MCF 10A (cell line): ENCODE results near the gene MYH6. TPM values are rescaled to one million over a fixed set of nuclear protein-coding genes. Genes with fewer than 3 reads are reported as not detected.
"Not testable (repeated sequence)": the region's sequence is repeated elsewhere in the genome, so short reads cannot be mapped to it uniquely, and the experiment has no call there.

Experiments used
- BruUV-seq: library from RNA; stranded (reverse); fragments of 400-500 nt; replicated peaks from 2 replicates; lab custom pipeline; 2021; lab: Mats Ljungman, UMichigan
- CTCF ChIA-PET: fragments of 300-600 bp; sonication (Branson Sonifier 250); formaldehyde crosslinking; extraction: SDS; loops from one replicate; lab custom pipeline; 2021; ENCODE audit warnings: antibody characterized with exemption, inconsistent platforms; lab: Yijun Ruan, JAX
- POLR2A ChIA-PET: fragments of 300-600, 350-650 bp; sonication (Branson Sonifier 250); formaldehyde crosslinking; extraction: SDS; loops from one replicate; lab custom pipeline; 2020; ENCODE audit warnings: antibody characterized with exemption, inconsistent platforms; lab: Yijun Ruan, JAX
- DNase-seq: peaks from one replicate; pipeline ENCODE4 v3.0.0-alpha.2; 2018; ENCODE audit not compliant: unreplicated experiment
- H3K27ac Mint-ChIP-seq: one replicate; pipeline ENCODE4 v1.8.0; 2022; ENCODE audit warnings: mild to moderate bottlenecking, low read depth, mixed read lengths; ENCODE audit not compliant: unreplicated experiment
- H3K27me3 Mint-ChIP-seq: one replicate; pipeline ENCODE4 v1.8.0; 2022; ENCODE audit warnings: mixed read lengths; ENCODE audit not compliant: insufficient read depth, unreplicated experiment
- H3K36me3 Mint-ChIP-seq: one replicate; pipeline ENCODE4 v1.8.0; 2022; ENCODE audit warnings: mild to moderate bottlenecking, moderate library complexity, mixed read lengths; ENCODE audit not compliant: insufficient read depth, unreplicated experiment
- H3K4me1 Mint-ChIP-seq: one replicate; pipeline ENCODE4 v1.8.0; 2022; ENCODE audit warnings: mixed read lengths; ENCODE audit not compliant: insufficient read depth, unreplicated experiment
- H3K4me3 Mint-ChIP-seq: one replicate; pipeline ENCODE4 v1.8.0; 2022; ENCODE audit warnings: mild to moderate bottlenecking, moderate library complexity, mixed read lengths; ENCODE audit not compliant: unreplicated experiment
- H3K9me3 Mint-ChIP-seq: one replicate; pipeline ENCODE4 v1.8.0; 2022; ENCODE audit warnings: mixed read lengths; ENCODE audit not compliant: unreplicated experiment
- intact Hi-C: fragments of 100-400 bp; cut with micrococcal nuclease; formaldehyde crosslinking; loops from 2 replicates; pipeline ENCODE4 v1.14.1; 2022
- total RNA-seq: library from RNA; stranded (reverse); gene quantifications from 2 replicates; pipeline ENCODE4 v1.2.3, GENCODE V29; 2022
- TF ChIP-seq, protein P1 (sequence below): fragments of 200-600 bp; IDR thresholded peaks from one replicate; pipeline ENCODE4 v1.8.0; 2022; ENCODE audit warnings: antibody characterized with exemption, mild to moderate bottlenecking; ENCODE audit not compliant: unreplicated experiment

The MYH6 gene
- total RNA-seq, 1 experiment from 2014 or later, result not detected

DNA sequence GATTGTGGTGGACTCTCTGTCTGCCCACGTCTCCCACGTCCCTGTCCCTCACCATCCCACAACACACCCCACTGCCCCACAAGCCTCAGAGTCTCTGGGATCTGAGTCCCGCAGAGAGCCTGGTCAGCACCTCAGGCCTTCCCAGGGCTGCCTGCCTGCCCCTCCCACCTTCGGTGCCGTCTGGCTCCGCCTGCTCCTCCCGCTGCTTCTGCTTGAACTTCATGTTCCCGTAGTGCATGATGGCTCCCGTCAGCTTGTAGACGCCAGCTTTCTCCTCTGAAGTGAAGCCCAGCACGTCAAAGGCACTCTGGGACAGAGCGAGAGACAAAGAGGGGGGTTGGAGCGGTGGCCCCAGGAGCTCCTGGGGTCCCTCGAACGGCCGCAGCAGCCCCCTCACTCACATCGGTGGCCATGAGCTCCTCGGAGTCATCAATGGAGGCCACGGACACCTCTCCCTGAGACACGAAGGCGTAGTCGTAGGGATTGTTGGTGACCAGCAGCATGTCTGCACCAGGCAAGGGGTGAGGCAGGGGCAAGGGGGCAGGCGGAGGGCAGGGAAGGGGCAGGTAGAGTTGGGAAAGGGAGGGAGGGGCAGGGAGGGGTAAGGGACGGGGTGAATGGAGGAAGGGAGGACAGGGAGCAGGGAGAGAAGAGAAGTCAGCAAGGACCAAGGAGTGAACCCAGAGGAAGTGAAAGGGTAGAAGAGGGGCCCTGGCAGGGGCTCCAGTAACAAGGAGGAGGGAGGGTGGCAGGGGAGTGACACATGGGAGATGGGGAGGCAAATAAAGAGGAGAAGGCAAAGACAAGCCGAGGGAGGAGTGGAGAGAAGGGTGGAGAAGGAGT is 5.6 kb downstream of the MYH6 start:
- POLR2A ChIA-PET, result interaction anchor here (0.6 kb wide), 1 partner anchor 175 kb away, joined by 3 read pairs; no protein-coding TSS in a partner anchor
- CTCF ChIA-PET, result interaction anchor here (0.6 kb wide), 1 partner anchor 955 kb away, joined by 3 read pairs; no protein-coding TSS in a partner anchor
- Mint-ChIP-seq H3K27ac (no peak overlapping the region), H3K9me3 (no peaks in the 10 kb centered on the region), H3K36me3 (peaks cover 6% of the 10 kb centered on the region), H3K4me1 (no peaks in the 10 kb centered on the region), H3K27me3 (peaks cover 61% of the 10 kb centered on the region), H3K4me3 (no peak overlapping the region)
- no peak for DNase-seq
- TF ChIP-seq, protein P1, sequence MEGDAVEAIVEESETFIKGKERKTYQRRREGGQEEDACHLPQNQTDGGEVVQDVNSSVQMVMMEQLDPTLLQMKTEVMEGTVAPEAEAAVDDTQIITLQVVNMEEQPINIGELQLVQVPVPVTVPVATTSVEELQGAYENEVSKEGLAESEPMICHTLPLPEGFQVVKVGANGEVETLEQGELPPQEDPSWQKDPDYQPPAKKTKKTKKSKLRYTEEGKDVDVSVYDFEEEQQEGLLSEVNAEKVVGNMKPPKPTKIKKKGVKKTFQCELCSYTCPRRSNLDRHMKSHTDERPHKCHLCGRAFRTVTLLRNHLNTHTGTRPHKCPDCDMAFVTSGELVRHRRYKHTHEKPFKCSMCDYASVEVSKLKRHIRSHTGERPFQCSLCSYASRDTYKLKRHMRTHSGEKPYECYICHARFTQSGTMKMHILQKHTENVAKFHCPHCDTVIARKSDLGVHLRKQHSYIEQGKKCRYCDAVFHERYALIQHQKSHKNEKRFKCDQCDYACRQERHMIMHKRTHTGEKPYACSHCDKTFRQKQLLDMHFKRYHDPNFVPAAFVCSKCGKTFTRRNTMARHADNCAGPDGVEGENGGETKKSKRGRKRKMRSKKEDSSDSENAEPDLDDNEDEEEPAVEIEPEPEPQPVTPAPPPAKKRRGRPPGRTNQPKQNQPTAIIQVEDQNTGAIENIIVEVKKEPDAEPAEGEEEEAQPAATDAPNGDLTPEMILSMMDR, result no peak
- no TSS peak for BruUV-seq
- intact Hi-C loops, result no loop called here

GRCh38 chr14:23401291-23401690 is 6.8 kb downstream of the MYH6 start:
- ChIA-PET POLR2A (no interaction called here), CTCF (no interaction called here)
- Mint-ChIP-seq H3K27me3 (peaks cover 49% of the 10 kb centered on the region), H3K36me3 (peaks cover 6% of the 10 kb centered on the region), H3K4me3 (no peak overlapping the region), H3K4me1 (no peaks in the 10 kb centered on the region), H3K9me3 (no peaks in the 10 kb centered on the region), H3K27ac (no peak overlapping the region)
- intact Hi-C loops, result no loop called here
- TF ChIP-seq, protein P1, result no peak
- no TSS peak for BruUV-seq
- DNase-seq, result no peak

- BruUV-seq, CTCF ChIA-PET, H3K36me3 Mint-ChIP-seq, DNase-seq, H3K4me1 Mint-ChIP-seq, H3K4me3 Mint-ChIP-seq, H3K9me3 Mint-ChIP-seq, POLR2A ChIA-PET, intact Hi-C loops, H3K27ac Mint-ChIP-seq: not testable (repeated sequence)
- H3K27me3 Mint-ChIP-seq, result peaks cover 42% of the 10 kb centered on the region
These were observed 7.5 kb downstream of the MYH6 start for GRCh38 chr14:23400496-23401149.

DNA sequence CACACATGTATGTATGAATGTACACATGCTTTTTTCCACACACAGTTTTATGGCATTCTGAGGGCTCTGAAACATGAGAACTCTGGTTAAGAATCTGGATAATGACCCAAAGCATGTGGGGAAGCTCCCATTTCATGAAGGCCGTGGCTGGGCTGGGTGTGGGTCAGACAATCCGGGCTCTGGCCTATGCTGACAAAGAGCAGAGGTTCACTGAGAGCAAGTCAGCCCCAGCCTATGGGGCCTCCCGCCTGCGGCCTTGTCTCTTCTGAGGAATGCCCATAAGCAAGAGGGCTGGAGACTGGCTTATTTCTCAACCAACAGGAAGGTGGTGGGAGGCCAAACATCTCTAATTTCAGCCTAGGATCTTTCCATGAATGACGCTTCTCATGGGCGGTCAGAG is 8.5 kb downstream of the MYH6 start:
- POLR2A ChIA-PET, result no interaction called here
- Mint-ChIP-seq H3K27ac (no peak overlapping the region), H3K4me3 (no peak overlapping the region), H3K27me3 (peaks cover 42% of the 10 kb centered on the region), H3K36me3 (peaks cover 6% of the 10 kb centered on the region), H3K4me1 (no peaks in the 10 kb centered on the region), H3K9me3 (no peaks in the 10 kb centered on the region)
- no peak for DNase-seq
- intact Hi-C loops, result no loop called here
- CTCF ChIA-PET, result no interaction called here
- BruUV-seq, result no TSS peak
- TF ChIP-seq, protein P1, result no peak
